Uterus (tissue), 2 donors: ENCODE results near the gene LSS.

ENCODE experiments used
- CTCF ChIP-seq, 4 experiments: fragments of 200-600 bp in 2 of 4; fragments of 450-650 bp in 2 of 4; sonication (generic) in 2 of 4; IDR thresholded peaks; one replicate each; pipeline ENCODE4 v1.5.1; 2016 to 2019; ENCODE audit warnings: antibody characterized with exemption in 4 of 4, mild to moderate bottlenecking in 2 of 4, moderate library complexity in 1 of 4
- POLR2A ChIP-seq, 2 donors: fragments of 450-650 bp; IDR thresholded peaks; one replicate each; pipeline ENCODE4 v1.6.1; 2016; ENCODE audit warnings: antibody characterized with exemption in 2 of 2, mild to moderate bottlenecking in 1 of 2, moderate library complexity in 1 of 2

- no peak for TF ChIP-seq CTCF (IDR thresholded peaks at IDR 0.05)
- TF ChIP-seq POLR2A (IDR thresholded peaks at IDR 0.05) = no peak
Observed at GRCh38 chr21:46246345-46246744, 17.8 kb upstream of the LSS start.
